ENCODE data around the gene GPC1.

The GPC1 gene

DNA sequence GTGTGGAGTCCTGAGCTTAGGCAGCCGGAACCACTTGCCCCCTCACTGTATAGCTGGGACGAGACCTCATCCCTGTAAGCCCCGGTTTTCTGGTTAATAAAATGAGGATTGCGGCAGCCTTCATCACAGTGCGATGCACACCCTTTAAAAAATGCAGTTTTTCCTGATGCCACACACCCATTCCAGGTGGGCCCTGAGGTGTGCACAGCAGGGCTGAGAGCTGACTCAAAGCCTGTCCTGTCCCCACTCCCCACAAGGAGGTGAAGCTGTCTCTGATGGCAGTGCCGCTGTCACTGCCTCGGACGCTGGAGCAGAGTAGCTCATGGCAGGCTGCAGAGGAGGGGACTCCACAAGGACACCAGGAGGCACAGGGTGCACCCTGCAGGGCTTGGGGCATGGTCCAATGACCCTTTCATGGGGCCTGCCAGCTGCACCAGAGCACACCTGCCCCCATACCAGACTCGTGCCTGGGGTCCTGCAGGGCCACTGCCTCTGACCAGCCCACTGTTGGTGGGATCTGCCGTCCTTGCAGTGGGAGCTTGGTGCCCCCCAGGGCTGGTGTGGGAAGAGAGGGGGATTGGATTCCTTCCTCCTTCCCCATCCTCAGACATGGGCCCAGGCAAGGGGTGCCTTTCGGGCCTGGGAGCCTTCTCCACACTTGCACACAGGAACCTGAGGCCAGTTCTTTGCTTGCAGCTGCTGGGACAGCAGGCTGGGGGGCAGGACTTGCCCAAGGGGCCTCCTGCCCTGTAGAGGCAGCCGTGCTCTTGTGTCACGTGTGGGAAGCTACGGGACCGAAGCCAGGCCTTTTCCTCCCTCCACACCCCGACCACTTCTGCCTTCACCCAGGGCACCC is 22.8 kb downstream of the GPC1 start:
- DNase-seq, result no peak

DNA sequence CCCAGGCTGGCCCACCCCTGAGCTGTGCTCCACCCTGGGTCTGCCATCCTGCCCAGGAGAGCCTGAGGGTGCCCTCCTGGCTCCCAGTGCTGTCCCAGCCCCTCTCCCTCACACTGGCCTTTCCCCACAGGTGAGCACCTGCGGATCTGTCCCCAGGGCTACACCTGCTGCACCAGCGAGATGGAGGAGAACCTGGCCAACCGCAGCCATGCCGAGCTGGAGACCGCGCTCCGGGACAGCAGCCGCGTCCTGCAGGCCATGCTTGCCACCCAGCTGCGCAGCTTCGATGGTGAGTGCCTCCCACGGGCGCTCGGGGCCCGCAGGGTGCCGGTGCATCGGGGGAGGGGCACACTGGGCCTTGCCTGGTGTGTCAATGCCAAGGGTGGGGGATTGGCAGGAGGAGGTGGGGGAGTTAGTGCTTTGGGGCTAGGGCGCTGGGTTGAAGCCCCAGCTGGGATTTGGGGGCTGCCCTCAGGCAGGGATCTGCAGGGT is 23.5 kb downstream of the GPC1 start:
- DNase-seq, result no peak

DNA sequence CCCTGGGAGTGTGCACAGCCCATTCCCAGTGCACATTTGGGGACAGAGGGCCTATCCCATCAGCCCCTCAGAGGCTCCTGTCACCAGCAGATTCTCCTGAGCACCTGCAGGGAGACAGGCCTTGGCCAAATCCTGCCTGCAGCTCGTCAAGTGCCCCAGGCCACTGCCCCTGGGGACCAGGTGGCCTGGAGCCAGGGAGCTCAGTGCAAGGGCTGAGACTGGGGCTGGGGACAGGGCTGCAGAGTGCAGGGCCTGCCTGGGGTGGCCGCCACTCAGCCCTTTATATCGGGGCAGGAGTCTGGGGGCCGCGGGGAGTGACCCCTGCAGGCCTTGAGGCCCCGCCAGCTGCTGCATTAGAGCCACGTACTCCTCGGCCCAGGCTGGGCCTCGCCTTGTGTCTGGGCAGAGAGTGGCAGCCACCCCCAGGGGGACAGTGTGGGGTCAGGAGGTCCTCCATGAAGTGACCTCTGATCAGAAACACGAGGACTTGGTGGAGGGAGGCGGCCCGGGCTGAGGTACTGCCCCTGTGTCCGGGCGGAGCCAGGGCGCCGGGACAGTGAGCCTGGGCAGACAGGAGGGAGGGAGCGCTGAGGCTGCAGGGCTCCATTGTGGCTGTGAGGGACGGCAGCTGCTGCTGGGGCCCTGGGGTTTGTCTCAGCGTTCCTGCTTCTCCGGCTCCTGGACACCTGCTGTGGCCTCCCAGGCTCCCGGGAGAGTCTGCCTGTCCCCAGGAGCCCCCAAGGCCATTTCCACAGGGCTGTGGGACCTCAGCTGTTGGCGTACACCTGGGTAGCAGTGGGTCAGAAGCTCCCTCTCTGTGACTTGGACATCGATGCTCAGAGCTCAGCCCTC is 24.2 kb downstream of the GPC1 start:
- DNase-seq, result peak; percentile 70

DNA sequence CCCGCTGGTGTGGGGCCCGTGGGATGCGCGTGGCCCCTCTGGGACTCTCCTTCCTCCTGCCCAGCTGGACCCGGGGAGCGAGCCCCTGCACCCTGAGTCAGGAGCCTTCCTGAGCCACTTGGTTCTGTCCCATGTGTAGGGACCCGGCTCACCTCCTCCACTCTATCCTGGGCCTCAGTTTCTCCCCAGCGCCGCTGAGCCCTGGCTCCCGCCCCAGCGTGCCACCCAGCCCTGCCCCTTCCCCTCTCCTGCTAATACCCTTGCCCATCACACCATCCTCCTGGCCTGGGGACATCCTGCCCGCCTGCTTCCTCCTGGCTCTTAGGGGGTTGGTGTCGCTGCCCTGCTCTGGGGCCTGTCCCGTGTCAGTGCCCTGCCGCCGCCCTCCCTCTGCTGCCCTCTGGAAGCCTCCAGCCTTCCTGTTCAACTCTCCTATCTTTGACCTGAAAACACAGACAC is 24.8 kb downstream of the GPC1 start:
- DNase-seq, result no peak

DNA sequence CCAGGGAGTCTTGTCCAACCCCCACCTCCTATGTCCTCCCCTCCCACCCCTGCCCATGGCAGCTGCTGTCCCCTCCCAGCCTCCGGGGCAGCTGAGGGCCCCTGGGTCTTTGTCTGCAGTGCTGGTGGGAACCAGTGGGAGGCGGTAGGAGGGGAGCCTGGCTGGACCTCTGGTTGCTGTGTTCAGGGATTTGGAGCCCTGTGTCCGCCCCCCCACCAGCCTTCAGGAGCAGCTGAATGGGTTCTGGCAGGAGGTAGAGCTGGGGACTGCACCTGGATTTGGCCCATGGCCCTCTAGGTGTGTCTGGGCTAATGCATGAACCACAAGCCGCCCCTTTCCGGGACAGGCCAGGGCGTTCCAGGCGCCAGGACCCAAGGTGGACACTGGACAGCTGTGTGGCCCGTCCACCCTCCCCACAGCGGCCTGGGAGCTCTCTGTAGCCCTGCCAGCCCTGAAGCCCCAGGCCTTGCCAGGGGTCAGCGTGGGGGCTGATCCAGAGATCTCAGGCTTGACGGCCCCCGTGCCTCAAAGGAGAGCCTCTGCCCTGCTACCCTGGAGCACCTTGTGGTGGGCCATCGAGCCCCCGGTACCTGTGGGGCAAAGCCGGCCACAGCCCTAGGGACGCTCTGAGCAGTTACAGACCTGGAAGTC is 25.4 kb downstream of the GPC1 start:
- DNase-seq, result no peak

DNA sequence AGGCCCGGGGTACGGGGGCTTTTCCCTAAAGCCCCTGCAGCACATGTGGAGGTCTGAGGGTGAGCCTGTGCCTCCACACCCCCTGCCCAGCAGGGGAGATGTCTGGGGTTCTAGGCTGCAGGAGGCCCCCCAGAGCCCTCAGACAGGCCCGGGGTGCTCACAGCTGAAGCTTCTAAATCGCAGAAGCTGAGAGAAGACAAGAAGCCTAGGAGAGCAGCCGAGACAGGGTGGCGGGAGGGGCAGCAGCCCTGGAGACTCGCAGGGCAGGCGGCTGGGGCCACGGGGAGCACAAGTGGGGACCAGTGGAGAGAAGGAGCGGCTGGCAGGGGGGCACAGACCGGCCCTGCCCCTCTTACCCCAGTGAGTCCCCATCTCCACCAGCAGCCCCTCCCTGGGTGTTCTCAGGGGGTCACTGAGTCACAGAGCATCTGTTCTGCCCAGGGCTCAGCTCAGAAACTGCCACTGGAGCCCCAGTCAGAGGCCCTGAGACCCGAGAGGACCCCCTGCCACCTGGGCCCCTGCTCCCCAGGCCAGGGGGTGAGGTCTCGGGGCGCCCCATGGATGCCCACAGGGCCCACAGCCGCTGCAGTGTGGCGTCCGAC is 26.1 kb downstream of the GPC1 start:
- no peak for DNase-seq

DNA sequence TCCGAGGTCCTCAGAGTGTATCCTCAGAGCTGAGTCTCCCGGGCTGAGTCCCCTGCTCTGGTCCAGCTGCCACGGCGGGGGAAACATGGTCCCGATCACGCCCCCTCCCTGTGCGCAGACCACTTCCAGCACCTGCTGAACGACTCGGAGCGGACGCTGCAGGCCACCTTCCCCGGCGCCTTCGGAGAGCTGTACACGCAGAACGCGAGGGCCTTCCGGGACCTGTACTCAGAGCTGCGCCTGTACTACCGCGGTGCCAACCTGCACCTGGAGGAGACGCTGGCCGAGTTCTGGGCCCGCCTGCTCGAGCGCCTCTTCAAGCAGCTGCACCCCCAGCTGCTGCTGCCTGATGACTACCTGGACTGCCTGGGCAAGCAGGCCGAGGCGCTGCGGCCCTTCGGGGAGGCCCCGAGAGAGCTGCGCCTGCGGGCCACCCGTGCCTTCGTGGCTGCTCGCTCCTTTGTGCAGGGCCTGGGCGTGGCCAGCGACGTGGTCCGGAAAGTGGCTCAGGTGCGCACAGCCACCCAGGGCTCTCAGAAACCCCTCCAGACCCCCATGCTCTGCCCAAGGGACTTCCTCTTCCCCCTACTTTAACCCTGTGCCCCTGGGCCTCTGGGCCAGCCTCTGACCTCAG is 26.7 kb downstream of the GPC1 start:
- peak; percentile 70 for DNase-seq

DNA sequence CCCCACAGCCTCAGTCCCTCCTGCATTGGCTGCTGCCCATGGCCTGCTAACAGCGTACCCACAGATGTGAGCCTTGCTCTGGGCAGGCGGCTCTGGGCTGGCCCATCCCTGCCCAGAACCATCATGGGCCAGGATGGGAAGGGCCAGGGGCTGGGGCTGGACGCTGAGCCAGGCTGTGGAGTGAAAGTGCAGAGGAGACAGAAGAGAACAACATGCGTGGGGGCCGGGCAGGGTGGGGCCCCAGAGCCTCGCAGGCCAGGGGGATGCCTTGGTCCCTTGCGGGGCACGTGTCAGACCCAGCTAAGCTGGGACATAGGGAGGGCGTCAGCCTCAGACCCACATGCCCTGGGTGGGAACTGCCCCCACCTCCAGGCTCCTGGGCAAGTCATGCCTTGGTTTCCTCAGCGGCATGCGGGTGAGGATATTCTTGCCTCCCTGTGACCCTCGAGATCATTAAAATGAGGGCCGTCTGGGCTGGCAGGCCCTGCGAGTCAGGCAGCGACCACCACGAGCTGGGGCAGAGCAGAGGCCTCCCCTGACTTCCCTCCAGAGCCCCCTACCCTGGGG is 27.3 kb downstream of the GPC1 start:
- no peak for DNase-seq

DNA sequence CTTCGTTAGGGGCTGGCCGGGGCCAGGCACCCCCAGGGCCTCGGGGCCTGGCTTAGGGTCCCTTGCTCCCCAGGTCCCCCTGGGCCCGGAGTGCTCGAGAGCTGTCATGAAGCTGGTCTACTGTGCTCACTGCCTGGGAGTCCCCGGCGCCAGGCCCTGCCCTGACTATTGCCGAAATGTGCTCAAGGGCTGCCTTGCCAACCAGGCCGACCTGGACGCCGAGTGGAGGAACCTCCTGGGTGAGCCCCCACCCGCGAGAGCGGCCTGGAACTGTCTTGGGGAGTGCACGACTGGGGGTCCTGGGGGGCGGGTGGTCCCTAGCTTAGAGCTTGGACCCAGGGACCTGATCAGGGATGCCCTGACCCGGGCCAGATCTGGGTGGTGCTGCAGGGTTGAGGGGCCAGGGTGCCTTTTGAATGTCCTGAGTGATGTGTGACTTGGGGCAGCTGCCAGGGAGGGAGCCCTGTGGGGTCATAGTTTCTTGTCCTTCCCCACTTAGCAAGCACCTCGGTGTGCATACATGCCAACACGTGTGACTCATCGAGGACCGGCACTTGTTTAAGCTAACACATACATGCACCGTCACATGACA is 27.9 kb downstream of the GPC1 start:
- DNase-seq, result no peak

DNA sequence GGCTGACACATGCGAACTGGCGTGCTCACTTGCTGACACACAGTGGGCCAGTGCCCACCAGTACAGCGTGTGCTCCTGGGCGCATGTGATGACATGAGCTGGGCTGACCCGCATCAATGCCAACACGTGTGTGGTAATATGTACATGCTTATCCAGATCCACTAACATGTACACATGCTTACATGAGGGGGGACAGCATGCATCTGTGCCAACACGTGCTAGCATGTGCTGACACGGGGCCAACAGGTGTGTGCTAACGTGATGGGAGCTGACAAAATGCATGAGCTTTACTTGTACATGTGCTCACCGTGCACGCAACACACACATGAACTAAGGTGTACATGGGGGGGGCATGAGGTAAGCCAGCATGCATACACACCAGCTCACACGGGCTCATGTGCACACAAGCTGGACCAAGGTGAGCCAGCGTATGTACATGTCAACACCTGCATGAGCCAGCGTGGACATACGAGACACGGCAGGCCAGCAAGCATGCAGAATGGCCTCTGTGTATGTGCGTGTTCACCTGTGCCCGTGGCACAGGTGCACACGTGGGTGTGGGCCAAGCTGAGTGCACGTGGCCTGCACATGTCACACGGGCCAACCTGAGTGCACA is 28.5 kb downstream of the GPC1 start:
- no peak for DNase-seq

DNA sequence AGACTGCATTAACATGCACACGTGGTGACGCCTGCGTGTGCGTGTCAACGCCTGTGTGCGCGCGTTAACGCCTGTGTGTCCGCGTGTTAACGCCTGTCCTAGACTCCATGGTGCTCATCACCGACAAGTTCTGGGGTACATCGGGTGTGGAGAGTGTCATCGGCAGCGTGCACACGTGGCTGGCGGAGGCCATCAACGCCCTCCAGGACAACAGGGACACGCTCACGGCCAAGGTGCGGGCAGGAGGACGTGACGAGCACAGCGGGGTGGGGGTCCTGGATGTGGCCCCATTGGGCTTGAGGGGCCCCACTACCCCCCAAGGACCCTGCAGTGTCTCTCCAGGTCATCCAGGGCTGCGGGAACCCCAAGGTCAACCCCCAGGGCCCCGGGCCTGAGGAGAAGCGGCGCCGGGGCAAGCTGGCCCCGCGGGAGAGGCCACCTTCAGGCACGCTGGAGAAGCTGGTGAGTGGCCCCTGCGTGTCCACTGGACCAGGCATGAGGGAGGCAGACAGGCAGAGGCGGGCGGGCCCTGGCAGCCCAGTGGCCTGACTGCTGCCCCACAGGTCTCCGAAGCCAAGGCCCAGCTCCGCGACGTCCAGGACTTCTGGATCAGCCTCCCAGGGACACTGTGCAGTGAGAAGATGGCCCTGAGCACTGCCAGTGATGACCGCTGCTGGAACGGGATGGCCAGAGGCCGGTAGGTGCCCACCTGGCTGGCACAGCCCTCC is 29.2 kb downstream of the GPC1 start:
- no peak for DNase-seq

DNA sequence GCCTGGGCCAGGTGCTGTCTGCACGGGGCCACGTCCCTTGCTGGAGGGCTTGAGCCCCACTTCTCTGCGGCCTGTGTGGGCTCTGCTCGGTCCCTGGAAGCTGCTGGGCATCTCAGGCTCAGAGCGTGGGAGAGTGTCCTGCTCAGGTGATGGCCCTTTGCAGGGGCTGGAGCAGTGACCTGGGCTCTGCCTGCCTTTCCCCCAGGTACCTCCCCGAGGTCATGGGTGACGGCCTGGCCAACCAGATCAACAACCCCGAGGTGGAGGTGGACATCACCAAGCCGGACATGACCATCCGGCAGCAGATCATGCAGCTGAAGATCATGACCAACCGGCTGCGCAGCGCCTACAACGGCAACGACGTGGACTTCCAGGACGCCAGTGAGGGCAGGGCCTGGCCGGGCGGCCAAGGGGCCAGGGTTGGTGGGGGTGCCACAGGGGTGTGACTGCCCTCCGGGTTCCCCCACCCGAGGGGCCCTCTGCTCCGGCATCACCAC is 29.9 kb downstream of the GPC1 start:
- DNase-seq, result no peak

DNA sequence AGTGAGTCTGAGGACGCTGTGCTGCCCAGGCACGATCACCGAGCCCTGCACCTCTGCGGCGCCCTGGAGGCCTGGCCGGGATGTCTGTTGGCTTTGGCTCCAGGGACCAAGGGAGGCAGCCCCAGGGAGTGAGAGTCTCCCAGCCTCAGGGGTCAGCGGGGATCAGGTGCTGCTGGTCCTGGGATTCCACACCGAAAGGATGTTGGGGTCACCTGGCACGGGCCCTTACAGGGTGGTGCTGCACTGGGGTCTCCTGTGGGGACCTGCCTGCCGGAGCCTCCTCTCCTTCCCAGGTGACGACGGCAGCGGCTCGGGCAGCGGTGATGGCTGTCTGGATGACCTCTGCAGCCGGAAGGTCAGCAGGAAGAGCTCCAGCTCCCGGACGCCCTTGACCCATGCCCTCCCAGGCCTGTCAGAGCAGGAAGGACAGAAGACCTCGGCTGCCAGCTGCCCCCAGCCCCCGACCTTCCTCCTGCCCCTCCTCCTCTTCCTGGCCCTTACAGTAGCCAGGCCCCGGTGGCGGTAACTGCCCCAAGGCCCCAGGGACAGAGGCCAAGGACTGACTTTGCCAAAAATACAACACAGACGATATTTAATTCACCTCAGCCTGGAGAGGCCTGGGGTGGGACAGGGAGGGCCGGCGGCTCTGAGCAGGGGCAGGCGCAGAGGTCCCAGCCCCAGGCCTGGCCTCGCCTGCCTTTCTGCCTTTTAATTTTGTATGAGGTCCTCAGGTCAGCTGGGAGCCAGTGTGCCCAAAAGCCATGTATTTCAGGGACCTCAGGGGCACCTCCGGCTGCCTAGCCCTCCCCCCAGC is 30.5 kb downstream of the GPC1 start:
- DNase-seq, result no peak

DNA sequence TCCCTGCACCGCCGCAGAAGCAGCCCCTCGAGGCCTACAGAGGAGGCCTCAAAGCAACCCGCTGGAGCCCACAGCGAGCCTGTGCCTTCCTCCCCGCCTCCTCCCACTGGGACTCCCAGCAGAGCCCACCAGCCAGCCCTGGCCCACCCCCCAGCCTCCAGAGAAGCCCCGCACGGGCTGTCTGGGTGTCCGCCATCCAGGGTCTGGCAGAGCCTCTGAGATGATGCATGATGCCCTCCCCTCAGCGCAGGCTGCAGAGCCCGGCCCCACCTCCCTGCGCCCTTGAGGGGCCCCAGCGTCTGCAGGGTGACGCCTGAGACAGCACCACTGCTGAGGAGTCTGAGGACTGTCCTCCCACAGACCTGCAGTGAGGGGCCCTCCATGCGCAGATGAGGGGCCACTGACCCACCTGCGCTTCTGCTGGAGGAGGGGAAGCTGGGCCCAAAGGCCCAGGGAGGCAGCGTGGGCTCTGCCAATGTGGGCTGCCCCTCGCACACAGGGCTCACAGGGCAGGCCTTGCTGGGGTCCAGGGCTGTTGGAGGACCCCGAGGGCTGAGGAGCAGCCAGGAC is 31.2 kb downstream of the GPC1 start:
- no peak for DNase-seq

DNA sequence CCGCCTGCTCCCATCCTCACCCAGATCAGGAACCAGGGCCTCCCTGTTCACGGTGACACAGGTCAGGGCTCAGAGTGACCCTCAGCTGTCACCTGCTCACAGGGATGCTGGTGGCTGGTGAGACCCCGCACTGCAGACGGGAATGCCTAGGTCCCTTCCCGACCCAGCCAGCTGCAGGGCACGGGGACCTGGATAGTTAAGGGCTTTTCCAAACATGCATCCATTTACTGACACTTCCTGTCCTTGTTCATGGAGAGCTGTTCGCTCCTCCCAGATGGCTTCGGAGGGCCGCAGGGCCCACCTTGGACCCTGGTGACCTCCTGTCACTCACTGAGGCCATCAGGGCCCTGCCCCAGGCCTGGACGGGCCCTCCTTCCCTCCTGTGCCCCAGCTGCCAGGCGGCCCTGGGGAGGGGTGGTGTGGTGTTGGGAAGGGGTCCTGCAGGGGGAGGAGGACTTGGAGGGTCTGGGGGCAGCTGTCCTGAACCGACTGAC is 31.7 kb downstream of the GPC1 start:
- no peak for DNase-seq

DNA sequence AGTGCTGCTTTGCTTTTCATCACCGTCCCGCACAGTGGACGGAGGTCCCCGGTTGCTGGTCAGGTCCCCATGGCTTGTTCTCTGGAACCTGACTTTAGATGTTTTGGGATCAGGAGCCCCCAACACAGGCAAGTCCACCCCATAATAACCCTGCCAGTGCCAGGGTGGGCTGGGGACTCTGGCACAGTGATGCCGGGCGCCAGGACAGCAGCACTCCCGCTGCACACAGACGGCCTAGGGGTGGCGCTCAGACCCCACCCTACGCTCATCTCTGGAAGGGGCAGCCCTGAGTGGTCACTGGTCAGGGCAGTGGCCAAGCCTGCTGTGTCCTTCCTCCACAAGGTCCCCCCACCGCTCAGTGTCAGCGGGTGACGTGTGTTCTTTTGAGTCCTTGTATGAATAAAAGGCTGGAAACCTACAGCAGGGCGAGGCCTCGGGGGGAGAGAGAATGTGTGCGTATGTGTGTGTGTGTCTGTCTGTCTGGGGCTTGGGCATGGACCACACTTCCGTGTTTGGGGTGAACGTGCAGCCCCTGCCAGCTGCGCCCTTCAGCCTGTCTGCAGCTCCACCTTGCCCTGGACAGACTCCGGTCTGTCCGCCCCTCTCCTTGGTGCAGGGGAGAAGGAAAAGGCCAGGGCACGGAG is 32.3 kb downstream of the GPC1 start:
- DNase-seq, result no peak

DNA sequence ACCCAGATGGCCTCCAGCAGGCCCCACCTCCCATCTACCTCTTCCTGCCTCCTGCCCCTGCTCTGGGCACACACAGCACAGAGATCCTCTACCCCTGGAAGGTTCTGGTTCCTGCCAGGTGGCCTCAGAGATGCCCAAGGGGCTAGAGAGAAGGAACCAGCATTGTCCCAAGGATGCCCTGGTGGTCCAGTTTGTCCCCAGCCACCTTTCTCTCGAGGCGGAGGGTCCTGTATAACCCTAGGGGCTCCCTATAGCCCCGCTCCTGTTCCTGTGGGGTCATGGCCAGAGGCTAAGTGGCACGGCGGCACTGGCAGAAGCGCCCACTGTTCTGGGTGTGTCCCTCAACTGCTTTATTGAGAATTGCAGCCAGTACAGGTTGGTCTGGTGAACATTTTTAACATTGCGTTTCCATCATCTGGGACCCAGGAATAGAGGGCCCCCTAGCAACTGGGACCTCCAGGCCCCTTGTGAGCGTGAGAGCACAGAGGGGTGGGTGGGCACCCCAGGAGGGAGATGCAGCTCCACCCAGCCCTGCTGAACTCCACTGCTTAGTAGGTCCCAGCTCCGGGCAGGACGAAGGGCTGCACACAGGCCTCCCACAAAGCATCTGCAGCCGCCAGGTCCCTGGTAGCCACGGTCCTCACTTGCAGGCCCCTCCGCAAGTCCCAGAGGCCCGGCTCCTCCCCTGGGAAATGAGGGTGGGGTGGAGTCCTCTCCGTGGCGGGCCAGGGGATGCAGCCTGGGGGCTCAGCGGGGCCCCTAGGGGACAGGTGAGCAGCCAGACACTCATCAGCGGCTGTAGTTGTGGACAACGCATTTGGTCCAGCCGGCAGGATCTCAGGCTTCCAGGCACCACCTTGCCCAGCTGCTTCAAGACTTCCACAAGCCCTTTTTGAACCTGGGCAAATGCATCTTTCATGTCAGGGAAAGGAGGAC is 33.1 kb downstream of the GPC1 start:
- no peak for DNase-seq
